ENCODE results near the gene CTPS1.

- no peak for TF ChIP-seq CBFB (CRISPR knock-in tag; IDR thresholded peaks at IDR 0.05; ENCODE audit: low read depth)
- TF ChIP-seq, protein P1, sequence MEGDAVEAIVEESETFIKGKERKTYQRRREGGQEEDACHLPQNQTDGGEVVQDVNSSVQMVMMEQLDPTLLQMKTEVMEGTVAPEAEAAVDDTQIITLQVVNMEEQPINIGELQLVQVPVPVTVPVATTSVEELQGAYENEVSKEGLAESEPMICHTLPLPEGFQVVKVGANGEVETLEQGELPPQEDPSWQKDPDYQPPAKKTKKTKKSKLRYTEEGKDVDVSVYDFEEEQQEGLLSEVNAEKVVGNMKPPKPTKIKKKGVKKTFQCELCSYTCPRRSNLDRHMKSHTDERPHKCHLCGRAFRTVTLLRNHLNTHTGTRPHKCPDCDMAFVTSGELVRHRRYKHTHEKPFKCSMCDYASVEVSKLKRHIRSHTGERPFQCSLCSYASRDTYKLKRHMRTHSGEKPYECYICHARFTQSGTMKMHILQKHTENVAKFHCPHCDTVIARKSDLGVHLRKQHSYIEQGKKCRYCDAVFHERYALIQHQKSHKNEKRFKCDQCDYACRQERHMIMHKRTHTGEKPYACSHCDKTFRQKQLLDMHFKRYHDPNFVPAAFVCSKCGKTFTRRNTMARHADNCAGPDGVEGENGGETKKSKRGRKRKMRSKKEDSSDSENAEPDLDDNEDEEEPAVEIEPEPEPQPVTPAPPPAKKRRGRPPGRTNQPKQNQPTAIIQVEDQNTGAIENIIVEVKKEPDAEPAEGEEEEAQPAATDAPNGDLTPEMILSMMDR (IDR thresholded peaks at IDR 0.05): no peak
- TF ChIP-seq ZNF671 (CRISPR knock-in tag; IDR thresholded peaks at IDR 0.05): no peak
- no peak for TF ChIP-seq CREM (CRISPR knock-in tag; IDR thresholded peaks at IDR 0.05)
- TF ChIP-seq RORB (CRISPR knock-in tag; IDR thresholded peaks at IDR 0.05): no peak
- TF ChIP-seq USF1 (CRISPR knock-in tag; IDR thresholded peaks at IDR 0.05): no peak
- TF ChIP-seq, protein P2, sequence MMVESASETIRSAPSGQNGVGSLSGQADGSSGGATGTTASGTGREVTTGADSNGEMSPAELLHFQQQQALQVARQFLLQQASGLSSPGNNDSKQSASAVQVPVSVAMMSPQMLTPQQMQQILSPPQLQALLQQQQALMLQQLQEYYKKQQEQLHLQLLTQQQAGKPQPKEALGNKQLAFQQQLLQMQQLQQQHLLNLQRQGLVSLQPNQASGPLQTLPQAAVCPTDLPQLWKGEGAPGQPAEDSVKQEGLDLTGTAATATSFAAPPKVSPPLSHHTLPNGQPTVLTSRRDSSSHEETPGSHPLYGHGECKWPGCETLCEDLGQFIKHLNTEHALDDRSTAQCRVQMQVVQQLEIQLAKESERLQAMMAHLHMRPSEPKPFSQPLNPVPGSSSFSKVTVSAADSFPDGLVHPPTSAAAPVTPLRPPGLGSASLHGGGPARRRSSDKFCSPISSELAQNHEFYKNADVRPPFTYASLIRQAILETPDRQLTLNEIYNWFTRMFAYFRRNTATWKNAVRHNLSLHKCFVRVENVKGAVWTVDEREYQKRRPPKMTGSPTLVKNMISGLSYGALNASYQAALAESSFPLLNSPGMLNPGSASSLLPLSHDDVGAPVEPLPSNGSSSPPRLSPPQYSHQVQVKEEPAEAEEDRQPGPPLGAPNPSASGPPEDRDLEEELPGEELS (CRISPR knock-in tag; IDR thresholded peaks at IDR 0.05): no peak
- no peak for TF ChIP-seq FOXP1 (CRISPR knock-in tag; IDR thresholded peaks at IDR 0.05; ENCODE audit: borderline replicate concordance)
- no peak for TF ChIP-seq ZNF317 (CRISPR knock-in tag; IDR thresholded peaks at IDR 0.05; ENCODE audit: borderline replicate concordance, low read depth)
These were observed 41.1 kb upstream of the CTPS1 start for GRCh38 chr1:40938393-40938792.
